Kidney (tissue), 14 donors: Measurements from ENCODE around the gene GPC6. TPM values are rescaled to one million over a fixed set of nuclear protein-coding genes. Genes with fewer than 3 reads are reported as not detected.

Source experiments
- DNase-seq, 5 donors: peaks; one replicate each; pipeline ENCODE4 v3.0.0-alpha.2; 2013 to 2020
- FAIRE-seq: peaks from 2 replicates; lab custom pipeline; 2012; peaks lifted over from hg19 to GRCh38; lab: Jason Lieb, UNC
- H3K27ac ChIP-seq, 2 donors: one replicate each; pipeline ENCODE4 v1.7.0; 2013; ENCODE audit warnings: low read depth in 2 of 2, low read length in 2 of 2, inconsistent platforms in 1 of 2
- H3K27me3 ChIP-seq: one replicate; pipeline ENCODE4 v1.7.1; 2013; ENCODE audit warnings: low read length, inconsistent platforms; ENCODE audit not compliant: control insufficient read depth, insufficient read depth
- H3K36me3 ChIP-seq, 3 donors: one replicate each; pipeline versions ENCODE4 v1.7.0 to v1.7.1; 2013; ENCODE audit warnings: low read length in 3 of 3, control low read depth in 1 of 3, inconsistent platforms in 1 of 3; ENCODE audit not compliant: insufficient read depth in 3 of 3, control insufficient read depth in 2 of 3
- H3K4me1 ChIP-seq, 3 donors: one replicate each; pipeline versions ENCODE4 v1.7.0 to v1.7.1; 2013; ENCODE audit warnings: low read length in 3 of 3, inconsistent platforms in 1 of 3, low read depth in 1 of 3; ENCODE audit not compliant: control insufficient read depth in 2 of 3, insufficient read depth in 2 of 3
- H3K4me3 ChIP-seq, 3 donors: one replicate each; pipeline versions ENCODE4 v1.7.0 to v1.8.1; 2013; ENCODE audit warnings: low read length in 3 of 3, control low read depth in 1 of 3, inconsistent platforms in 1 of 3
- H3K9ac ChIP-seq, 3 donors: one replicate each; pipeline versions ENCODE4 v1.7.0 to v1.7.1; 2013; ENCODE audit warnings: low read length in 3 of 3, control low read depth in 1 of 3, inconsistent platforms in 1 of 3
- H3K9me3 ChIP-seq, 3 donors: one replicate each; pipeline versions ENCODE4 v1.7.0 to v1.7.1; 2013; ENCODE audit warnings: low read length in 3 of 3, control low read depth in 1 of 3, inconsistent platforms in 1 of 3; ENCODE audit not compliant: control insufficient read depth in 2 of 3, insufficient read depth in 1 of 3
- CTCF ChIP-seq: IDR thresholded peaks from 3 replicates; pipeline ENCODE4 v1.5.1; 2012; ENCODE audit warnings: mild to moderate bottlenecking, moderate library complexity, borderline replicate concordance; ENCODE audit not compliant: insufficient read depth; ENCODE audit errors: extremely low read depth
- intact Hi-C: fragments of 100-400 bp; cut with DNase I; formaldehyde crosslinking; loops from one replicate; pipeline ENCODE4 v1.11.1; 2022
- polyA plus RNA-seq: library from polyadenylated mRNA; stranded (reverse); fragments of 350-450 nt; fragmentation: Illumina TruSeq; extraction: RNeasy Lipid Tissue Mini Kit (QIAGEN cat#74804); gene quantifications from one replicate; pipeline ENCODE4 v1.2.3, GENCODE V29; 2014; ENCODE audit warnings: low read depth, low replicate concordance; ENCODE audit not compliant: insufficient read depth
- total RNA-seq: library from RNA; stranded (reverse); fragmentation: NEBNext Ultra II Directional; extraction: Animal tissue kit (Norgen Biotek cat#: 25700); gene quantifications from one replicate; pipeline ENCODE4 v1.2.1, GENCODE V29; 2021
- donor health status: control.
- donor health status: control.
- donor health status: control.
- donor health status: control.
- donor health status: control.
- donor health status: DM: yes; HTN: yes; CAD: no.
- donor health status: Normal renal cell carcinoma (clear cell type).

GPC6 gene
- total and polyA plus RNA-seq, 2 donors from 2014 or later = 6.2 to 15.5 TPM

DNA sequence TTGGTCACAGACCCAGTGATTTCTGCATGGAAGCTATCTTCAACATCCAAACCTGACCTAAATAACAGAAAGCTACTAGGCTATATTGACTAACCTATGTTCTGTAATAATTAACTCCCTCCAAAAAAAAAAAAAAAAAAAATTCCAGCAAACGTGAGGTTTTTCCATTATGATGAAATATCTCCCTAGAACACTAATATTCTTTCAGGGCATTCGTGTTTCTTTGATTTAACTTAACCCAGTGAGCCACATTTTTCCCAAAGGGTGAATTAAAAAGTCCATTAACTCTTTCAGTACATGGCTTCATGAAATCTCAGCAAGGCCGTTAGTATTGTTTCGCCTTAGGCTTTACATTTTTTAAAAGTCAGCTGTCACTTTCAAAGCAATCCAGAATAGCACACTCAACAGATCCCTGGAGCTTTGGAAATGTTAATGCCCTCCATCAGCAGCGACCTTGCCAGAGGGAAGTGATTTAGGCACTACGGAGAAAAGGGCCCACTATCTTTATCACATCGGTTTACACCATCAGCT lies 1077.1 kb downstream of the GPC6 start:
- Histone ChIP-seq H3K27ac (no peak overlapping the region), H3K27me3 (no peaks in the 10 kb centered on the region), H3K4me1 (no peaks in the 10 kb centered on the region), H3K9ac (no peak overlapping the region), H3K9me3 (no peaks in the 10 kb centered on the region), H3K36me3 (no peaks in the 10 kb centered on the region), H3K4me3 (no peak overlapping the region)
- DNase-seq = no peak
- intact Hi-C loops = no loop called here
- no peak for TF ChIP-seq CTCF
- no peak for FAIRE-seq

- H3K4me1 ChIP-seq = no peaks in the 10 kb centered on the region
- H3K27me3 ChIP-seq = no peaks in the 10 kb centered on the region
- no peaks in the 10 kb centered on the region for H3K9me3 ChIP-seq
- FAIRE-seq (no peak), DNase-seq (no peak)
- no peak overlapping the region for H3K9ac ChIP-seq
- no peak overlapping the region for H3K27ac ChIP-seq
- intact Hi-C loops = no loop called here
- TF ChIP-seq CTCF = no peak
- no peaks in the 10 kb centered on the region for H3K36me3 ChIP-seq
- no peak overlapping the region for H3K4me3 ChIP-seq
Observed at GRCh38 chr13:94305033-94305432, 1078.4 kb downstream of the GPC6 start.

DNA sequence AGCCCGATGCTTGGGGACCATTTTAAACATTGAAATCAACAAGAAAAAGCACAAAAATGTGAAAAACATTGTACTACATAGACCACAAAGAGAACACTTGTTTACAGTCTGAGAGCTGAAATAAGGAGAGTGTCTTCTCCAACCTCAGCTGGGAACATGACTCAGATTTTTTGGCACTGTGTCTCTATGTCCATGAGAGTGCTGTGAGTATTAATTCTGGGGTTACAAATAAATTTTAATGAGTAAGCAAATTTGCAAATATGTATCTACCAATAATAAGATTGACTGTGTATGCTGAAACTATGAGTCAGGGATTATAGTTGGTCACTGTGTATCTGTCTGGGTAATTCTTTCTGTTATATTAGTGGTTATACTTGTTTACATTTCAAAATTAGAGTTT lies 1078.9 kb downstream of the GPC6 start:
- H3K27me3 ChIP-seq = no peaks in the 10 kb centered on the region
- no peaks in the 10 kb centered on the region for H3K4me1 ChIP-seq
- H3K27ac ChIP-seq = no peak overlapping the region
- FAIRE-seq (no peak), DNase-seq (no peak)
- no peaks in the 10 kb centered on the region for H3K9me3 ChIP-seq
- H3K9ac ChIP-seq = no peak overlapping the region
- H3K4me3 ChIP-seq = no peak overlapping the region
- H3K36me3 ChIP-seq = no peaks in the 10 kb centered on the region
- TF ChIP-seq CTCF = no peak
- intact Hi-C loops = no loop called here

GRCh38 chr13:94305934-94306333 lies 1079.3 kb downstream of the GPC6 start:
- Histone ChIP-seq H3K27ac (no peak overlapping the region), H3K4me3 (no peak overlapping the region), H3K9me3 (no peaks in the 10 kb centered on the region), H3K9ac (no peak overlapping the region), H3K36me3 (no peaks in the 10 kb centered on the region), H3K4me1 (no peaks in the 10 kb centered on the region), H3K27me3 (no peaks in the 10 kb centered on the region)
- DNase-seq = no peak
- TF ChIP-seq CTCF = no peak
- intact Hi-C loops = no loop called here
- FAIRE-seq = no peak
